HG02884 (cell line): ENCODE data around the gene AP1G1.

Experiments
- ATAC-seq: cut with Tn5 transposase; IDR thresholded peaks from one replicate; pipeline ENCODE4 v1.9.1; 2021; ENCODE audit warnings: mild to moderate bottlenecking, moderate library complexity; ENCODE audit not compliant: unreplicated experiment

Gene AP1G1

DNA sequence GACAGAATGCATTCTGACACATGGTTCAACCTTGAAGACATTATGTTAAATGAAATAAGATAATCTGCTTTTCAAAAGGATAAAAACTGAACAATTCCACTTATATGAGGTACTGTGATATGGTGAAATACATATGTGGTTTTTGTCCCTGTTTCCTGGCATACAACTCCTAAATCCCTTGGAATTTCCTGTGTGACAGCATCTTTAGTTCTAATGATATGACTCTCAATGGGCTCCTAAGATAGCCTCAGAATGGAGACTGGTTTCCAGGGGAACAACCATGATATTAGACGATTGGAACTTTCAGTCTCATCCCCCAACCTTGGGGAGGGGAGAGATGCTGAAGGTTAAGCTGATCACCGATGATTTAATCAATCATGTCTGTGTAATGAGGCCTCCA, 46.4 kb downstream of the AP1G1 start:
- no peak for ATAC-seq

DNA sequence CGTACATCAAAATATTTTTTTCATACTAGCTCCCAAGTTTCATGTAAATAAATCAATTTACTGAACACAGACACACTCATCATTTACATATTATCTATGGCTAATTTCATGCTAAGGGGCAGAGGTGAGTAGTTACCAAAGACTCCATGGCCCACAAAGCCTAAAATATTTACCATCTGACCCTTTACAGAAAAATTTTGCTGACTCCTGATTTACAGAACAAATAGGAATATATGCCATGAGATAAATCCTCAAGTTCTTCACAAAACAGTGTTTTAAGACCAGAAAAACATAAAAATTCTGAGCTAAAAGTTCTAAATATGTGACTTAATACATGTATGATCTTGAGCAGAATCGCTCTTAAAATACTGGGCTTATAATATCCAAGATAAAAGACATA, 47.5 kb downstream of the AP1G1 start:
- no peak for ATAC-seq

DNA sequence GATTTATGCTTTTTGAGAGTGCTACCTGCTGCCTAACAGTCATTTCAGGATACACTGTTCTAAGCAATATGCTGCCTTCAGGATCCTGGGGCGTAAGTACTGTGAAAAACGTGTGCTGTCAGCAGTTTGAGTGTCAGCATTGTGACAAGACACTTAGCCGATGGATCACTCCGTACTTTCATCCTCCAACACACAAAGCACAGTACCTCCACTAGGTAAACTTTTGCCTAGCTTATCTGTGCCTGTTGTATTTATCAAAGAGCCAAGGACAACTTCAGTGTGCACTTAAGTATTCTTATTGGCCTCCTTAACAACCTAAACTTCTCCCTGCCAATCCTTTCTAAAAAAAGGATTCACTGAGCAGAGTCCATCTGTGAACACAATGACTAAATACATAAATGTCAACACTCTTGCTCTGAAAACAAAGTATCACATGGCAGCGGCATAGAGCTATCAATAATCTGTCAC, 50.3 kb downstream of the AP1G1 start:
- no peak for ATAC-seq

DNA sequence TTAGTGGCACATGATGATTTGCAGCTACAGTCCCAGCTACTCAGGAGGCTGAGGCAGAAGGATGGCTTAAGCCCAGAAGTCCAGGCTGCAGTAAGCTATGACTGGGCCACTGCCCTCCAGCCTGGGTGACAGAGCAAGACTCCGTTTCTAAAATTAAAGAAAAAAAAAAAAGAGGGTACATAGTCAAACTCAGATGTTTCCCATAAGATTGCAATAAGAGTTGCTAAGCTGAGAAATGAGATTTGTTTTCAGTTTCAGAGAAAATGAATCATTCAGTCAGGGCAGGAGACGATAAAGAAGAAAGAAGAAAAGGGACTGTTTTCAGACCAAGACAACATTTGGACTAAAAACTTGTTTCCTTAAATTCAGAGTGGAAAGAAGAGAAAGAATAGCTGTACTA, 54.0 kb downstream of the AP1G1 start:
- no peak for ATAC-seq

DNA sequence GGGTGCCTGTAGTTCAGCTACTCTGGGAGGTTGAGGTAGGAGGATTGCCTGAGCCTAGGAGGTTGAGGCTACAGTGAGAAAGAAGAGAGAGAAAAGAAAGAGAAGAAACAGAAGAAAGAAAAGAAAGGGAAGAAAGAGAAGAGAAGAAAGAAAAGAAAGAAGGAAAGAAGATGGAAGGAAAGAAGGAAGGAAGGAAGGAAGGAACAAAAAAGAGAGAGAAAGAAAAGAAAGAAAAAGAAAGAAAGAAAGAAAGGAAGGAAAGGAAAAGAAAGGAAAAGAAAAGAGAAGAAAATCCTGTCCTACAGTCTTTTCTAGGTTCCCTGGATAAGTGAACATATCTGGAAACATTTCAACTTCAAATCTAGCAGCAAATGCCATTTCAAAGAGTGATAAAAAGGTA, 54.5 kb downstream of the AP1G1 start:
- ATAC-seq = no peak

DNA sequence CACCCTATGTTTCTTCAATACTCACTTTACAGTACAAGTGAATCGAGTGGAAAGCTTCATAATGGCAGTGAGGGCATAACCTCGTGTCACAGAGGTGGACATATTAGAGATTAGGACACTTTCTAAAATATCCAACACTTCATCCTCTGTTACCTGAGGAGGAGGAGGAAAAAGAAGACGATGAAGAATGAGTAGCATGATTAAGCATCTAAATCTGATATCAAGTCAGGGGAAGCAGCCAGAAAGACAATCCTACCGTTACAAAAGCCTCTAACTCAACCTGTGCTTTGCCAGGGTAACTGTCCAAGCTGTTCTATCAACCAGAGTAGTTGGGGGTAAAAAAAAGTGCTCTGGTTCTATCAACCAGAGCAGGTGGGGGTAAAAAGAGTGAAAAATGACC, 60.4 kb downstream of the AP1G1 start:
- no peak for ATAC-seq

DNA sequence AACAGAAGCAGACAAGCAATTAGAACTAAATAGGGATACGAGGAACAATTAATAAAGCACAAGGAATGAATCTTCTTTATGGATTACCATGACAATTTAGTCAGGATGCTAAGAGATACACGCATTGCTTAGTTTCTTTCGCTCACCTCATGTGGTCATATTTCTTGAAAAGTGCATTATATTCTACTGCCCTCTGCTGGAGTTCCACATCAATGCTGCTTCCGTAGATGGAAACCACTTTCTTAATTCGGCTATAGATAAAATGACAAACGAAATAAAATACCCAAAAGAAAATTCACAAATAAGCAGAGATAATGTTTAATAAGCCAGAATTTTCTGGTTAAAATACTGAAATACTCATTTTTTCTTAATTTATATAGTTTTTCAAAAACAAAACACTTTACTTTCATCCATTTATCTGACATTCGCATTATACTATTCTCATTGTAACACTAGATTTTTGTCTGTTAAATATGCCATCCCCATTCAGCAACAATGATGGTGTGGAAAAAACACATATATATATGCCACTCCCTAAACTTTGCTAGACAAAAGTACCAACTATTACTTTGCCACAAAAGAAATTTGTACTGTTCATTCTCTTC, 62.1 kb downstream of the AP1G1 start:
- ATAC-seq = no peak

DNA sequence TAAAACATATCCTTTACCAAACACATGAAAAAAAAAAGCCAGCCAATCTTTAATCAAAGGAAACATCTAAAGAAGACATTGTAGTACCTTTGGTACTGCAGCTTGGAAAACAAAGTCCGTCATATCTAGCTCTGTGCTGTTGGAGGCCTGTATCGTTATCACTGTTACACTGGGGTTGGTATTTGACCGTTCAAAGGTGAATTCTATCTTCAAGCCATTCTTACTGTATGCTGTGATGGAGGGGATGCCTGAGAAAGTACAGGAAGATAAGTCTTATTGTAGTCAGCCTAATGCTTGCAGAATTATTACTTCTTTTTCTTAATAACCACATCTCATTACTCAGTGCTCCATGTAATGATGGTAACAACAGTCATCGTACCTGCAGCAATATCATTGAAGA, 69.8 kb downstream of the AP1G1 start:
- ATAC-seq = no peak

DNA sequence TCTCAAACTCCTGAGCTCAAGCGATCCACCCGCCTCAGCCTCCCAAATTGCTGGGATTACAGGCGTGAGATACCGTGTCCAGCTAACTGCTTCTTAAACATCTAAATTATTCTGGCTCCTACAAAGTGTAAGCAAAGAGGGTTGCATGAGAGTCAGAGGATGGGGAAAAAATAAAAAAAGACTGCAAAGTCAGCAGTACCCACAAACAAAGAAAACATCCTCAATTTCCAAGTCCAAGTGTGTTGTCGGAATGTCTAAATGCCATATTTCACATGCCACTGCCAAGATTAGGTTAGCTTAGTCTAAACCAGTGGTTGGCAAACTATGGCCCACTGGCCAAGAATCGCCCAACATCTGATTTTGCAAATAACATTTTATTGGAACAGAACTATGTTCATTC, 71.1 kb downstream of the AP1G1 start:
- no peak for ATAC-seq

DNA sequence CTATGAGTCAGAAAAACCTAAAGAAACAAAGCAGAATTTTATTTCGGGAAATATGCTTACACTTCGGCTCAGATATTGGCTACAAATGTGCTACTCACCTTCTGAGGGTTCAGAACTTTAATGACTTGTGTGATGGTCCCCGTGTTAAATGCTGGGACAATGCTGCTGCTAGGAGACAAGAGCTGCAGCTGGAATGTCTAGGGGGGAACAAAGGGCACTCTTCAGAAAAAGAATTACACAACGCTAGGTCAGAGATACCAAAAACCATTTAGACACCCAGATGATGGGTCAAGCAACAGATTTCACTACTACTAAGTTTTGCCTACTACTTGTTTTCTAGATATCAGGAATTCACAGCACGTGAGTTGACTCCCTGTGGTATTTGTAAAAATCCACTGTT, 74.1 kb downstream of the AP1G1 start:
- no peak for ATAC-seq

DNA sequence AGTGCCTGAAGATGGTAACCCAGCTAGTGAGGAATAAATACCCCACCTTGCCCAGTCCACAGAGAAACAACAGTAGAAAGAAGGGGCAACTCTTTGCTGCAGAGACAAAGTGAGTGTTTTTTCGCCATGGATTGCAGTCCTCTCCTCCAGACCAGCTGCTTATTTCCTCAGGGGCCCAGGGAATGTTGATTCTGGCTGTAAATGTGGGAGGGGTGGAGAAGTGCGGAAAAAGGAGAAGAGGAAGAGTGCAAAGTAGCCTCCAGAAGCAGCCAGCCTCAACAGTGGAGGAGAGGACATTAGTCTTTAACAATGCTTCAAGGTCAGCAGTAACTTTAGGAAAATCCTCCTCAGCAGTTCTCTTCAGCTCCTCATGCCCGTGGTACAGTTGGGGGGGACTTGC, 76.0 kb downstream of the AP1G1 start:
- no peak for ATAC-seq

DNA sequence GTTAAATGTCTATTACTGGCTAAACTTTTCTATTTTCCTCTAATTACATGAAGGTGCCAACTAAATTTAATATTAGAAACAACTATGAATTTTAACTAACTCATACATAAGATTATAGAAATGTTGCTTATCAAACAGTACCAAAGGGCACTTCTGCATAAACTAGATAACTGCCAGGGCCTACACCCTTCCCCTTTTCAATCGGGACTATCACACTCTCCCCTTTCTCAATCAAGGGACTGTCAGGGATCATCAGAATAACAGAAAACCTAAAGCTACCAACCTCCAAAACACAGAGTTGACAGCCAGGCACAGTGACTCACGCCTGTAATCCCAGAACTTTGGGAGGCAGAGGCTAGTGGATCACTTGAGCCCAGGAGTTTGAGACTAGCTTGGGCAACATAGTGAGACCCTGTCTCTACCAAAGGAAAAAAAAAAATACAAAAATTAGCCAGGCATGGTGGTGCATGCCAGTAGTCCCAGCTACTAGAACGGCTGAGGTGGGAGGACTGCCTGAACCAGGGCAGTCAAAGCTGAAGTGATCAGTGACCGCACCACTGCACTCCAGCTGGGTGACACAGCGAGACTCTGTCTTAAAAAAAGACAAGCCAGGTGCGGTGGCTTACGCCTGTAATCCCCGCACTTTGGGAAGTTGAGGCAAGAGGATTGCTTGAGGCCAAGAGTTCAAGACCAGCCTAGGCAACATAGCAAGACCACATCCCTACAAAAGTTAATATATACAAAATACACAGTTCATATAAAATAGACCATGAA, 80.9 kb downstream of the AP1G1 start:
- ATAC-seq = no peak

DNA sequence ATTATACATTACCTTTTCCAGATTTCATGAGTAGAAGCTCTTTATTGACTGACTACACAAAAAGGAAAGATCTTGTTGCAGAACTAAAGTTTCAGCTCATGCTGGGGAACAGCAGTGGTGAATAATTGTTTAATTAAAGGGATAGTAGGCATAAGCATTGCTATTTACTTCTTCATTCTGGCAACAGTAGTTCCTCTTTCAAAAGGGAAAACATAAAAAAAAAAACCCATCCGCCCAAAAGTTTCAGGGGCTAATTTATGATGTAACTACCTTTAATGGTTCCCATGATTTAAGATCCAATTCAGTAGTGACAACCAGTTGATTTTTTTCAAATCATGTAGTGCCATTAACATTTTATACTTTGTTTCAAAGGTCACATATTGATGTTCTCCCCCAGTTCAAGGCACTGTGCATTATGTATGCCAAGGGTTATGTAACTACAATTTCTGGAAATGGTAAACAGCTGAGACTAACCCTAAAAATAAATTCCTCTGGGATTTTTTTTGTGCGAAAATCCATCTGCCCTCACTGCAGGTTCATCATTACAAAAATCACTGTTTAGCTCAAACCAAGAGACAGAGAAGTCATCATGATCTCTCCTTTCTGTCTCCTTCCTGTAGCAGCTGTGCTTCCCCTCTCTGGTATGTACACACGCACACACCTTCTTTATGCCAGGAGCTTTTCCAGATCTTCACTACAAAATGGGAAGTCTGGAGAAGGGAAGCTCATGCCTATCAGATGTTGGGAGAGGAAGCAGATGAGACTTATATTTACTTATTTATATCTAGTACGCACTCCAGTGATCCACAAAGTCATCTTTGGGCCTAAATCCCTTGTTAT, 81.9 kb downstream of the AP1G1 start:
- no peak for ATAC-seq

DNA sequence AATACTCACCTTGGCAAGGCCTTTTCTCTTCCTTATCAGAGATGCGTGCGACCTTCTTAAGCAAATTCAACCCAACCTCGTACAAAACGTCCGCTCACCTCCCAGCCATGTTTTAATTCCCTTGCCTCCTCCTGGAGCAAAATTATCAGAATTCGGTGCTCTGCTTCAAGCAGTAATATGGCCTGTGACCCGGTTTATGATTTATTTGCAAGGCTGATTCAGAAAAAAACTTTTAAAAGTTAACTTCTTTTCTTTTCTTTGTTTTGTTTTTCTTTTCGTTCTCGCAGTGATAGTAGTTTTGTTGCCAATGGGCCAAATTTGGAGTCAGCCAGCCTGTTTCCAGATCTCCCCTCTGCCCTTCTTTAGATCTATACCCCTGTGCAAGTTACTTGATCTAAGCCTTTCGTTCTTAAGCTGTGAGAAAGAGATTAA, 84.3 kb downstream of the AP1G1 start, which contains the start of gene PHLPP2:
Gene PHLPP2, minus strand, starts transcription at position 382 of the 432 bp plus-strand sequence. CDS start 9,906 bp downstream, outside the sequence.
- no peak for ATAC-seq

DNA sequence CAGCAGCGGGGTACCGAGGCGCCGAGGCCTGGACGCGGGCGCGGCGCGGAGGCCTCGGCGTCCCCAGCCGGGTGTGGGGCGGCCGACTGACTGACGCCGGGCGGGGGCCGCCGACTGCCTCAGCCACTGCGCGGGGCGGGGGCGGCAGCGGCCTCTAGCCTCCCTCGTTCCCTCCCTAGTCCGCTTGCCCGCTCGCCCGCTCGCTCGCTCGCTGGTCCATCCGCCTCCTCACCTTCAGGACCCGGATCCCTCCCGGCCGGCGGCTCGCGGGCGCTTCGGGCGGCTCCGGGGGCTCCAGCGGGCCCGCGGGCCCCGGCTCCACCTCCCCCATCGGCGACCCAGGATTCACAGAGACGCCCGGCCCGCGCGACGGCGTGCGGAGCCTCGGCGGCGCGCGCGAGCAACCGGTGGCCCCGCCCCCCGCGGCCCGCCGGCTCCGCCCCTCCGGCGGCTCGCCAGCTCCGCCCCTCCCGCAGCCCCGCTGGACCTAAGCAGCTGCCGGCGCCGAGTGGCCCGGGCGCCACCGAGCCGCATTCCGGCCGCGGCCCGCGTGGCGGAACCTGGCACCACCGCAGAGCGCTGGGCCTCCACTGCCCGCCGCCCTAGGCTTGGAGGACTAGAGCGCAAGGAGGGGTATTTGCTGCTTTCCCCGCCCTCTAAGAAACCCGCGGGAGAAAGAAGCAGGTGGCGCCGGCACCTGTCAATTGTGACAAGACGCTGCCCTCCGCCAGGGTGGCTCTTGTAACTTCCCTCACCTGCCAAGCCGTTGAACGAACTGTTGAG, 84.9 kb downstream of the AP1G1 start:
- ATAC-seq = peak; percentile 66

DNA sequence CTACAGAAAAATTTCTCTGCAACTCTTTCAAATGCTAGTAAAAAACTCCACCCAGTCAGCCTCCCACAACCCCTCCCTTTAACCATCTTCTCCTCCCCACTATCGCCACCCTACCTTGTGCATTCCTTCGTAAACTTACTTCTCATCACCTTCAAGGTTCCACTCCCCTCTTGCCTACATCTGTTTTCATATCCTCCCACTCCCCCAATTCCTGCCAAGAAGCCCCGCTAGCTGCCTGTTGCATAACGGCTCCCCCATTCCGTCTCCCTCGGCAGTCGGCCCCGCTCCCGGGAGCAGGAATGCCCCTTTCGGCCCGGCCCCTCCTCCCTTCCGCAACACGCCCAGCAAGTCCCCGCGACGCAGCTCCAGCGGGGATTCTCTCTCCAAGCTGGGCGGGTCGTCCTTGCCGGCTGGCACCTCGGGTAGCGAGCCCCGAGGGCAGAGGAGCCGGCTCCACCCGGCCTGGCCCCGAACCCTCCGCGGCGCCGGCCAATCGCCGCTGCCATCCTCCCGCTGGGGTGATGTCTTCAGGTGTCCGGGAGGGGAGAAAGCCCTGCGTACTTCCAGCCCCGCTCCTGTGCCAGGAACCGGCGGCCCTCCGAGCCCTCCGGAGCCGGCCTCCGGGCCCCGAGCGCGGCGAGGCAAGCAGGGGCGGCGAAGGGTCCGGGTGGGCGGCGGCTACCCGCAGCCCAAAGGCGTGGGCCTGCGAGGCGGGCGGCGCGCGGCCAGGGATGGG, 85.7 kb downstream of the AP1G1 start:
- ATAC-seq = peak; percentile 27

DNA sequence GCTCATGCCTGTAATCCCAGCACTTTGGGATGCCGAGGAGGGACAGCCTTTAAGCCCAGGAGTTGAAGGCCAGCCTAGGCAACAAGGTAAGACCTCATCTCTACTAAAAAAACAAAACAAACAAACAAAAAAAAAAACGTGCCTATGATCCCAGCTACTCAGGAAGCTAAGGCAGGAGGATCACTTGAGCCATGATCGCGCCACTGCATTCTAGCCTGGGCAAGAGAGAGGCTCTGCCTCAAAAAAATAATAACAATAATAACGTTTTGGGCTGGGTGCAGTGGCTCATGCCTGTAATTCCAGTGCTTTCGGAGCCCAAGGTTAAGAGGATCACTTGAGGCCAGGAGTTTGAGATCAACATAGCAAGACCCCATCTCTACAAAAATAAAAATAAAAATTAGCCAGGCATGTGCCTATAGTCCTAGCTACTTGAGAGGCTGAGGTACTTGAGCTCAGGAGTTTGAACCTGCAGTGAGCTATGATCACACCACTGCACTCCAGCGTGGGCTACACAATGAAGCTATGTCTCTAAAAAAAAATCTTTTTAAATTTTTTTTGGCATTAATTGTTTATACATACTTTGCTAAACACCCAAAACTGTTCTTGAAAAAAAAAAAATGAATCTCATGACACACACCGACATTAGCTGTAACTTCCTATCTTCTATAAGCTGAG, 87.4 kb downstream of the AP1G1 start:
- ATAC-seq = no peak

DNA sequence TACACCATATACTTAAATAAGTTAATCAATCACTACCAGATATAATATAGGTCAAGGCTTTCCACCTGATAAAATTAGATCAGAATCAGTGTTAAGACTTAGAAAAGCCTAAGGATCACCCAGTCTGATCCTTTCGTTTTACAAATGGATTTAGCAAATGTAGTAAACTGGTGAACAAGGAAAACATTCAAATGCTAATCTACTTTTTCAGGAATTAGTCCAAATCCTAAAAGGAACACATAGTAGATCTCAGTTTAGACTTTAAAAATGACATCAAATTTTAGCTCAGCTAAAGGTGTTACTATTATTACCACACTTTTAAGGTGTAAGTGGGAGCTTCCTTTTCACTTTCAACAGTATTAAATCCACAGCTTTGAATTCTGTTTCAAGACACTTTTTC, 96.1 kb downstream of the AP1G1 start:
- no peak for ATAC-seq

DNA sequence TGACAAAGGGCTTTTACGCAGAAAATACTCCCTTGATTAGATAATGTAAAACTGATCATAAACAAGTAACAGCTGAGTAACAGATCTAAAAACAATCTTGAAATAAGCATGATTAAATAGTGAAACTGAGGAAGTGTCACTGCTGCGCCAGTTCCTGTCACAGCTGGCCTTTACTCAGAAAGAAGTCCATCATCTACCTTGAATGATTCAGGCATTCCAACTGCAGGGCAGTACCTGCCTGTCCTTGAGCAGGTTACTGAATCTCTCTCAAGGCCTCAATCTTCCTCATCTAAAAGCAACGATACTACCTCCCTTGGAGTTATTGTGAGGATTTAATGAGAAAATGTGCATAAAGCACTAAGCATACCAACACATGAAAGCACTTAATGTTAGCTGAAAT, 96.8 kb downstream of the AP1G1 start:
- ATAC-seq = no peak
